GM18858 (cell line): ENCODE results near the gene ZNF570.

Experiments
- ATAC-seq: cut with Tn5 transposase; IDR thresholded peaks from one replicate; pipeline ENCODE4 v1.9.1; 2021; ENCODE audit not compliant: unreplicated experiment

ZNF570 gene

GRCh38 chr19:37468961-37469777 lies at the start of gene ZNF570:
ZNF570 (plus strand) TSS chr19:37469356; CDS start chr19:37470355, 999 bp downstream.
- ATAC-seq: no peak

DNA sequence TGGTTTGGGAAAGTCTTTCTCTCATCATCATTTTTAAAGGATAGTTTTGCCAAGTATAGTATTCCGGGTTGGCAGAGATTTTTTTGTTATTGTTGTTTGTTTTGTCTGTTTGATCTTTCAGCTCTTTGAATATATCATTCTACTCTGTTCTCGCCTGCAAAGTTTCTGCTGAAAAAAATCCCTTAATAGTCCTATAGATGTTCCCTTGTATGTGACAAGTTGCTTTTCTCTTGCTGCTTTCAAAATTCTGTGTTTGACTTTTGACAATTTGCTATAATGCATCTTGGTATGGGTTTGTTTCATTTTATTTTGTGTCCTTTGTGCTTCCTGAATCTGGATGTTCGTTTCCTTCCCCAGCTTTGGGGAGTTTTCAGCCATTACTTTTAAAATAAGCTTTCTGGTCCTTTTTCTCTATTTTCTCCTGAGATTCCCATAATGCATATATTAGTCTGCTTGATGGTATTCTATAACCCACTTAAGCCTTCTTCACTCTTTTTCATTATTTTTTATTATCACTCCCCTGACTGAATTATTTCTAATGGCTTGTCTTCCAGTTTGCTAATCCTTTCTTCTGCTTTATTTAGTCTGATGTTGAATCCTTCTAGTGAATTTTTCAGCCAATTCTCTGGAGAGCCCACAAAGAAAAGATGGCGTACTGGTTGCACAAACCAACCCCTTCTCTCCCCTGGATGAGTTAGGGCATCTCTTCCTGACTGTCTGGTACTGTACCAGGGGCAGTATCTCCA lies 16.5 kb upstream of the ZNF570 start:
- no peak for ATAC-seq

GRCh38 chr19:37466277-37466797 lies 2.8 kb upstream of the ZNF570 start:
- no peak for ATAC-seq

DNA sequence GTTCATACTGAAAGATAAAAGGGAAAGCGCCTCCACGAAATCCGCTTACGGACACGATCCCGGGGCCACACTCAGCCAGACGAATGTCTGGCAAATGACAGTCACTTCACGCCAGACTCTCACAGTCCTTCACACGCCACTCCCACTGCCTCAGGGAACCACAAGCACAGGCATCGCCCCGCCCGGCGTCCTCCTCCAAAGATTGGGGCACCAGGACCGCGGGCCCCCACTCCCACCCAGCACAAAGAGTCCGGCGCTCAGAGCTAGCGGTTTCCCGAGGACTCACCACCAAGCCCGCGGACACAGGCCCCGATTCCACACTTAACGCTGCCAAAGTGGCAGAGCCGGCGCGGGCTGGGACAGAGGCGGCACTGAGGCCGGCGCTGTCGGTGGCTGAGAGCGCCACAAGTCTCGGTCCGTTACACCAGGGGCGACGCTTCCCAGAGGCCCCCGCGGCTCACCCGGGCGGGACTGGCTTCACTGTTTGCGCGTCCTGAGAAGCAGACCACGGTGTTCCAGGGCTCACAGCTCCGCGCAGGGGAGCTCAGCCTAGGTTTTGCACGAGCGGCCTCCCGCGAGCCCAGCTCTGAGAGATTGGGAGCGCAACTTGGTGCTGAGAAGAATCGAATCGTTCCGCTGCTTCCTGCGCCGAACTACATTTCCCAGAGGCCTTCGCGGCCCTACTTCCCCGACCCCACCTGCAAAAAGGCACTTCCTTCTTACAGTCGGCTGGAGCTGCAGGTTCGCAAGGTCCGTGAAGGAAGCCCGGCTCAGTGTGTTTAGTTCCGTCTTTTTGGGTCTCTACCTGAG lies 2.2 kb upstream of the ZNF570 start, which contains the start of gene ZNF569:
Gene ZNF569 (minus strand): TSS at position 647 of the 810 bp plus-strand sequence. CDS start 22,523 bp downstream, outside the sequence.
- ATAC-seq: peak; percentile 45

DNA sequence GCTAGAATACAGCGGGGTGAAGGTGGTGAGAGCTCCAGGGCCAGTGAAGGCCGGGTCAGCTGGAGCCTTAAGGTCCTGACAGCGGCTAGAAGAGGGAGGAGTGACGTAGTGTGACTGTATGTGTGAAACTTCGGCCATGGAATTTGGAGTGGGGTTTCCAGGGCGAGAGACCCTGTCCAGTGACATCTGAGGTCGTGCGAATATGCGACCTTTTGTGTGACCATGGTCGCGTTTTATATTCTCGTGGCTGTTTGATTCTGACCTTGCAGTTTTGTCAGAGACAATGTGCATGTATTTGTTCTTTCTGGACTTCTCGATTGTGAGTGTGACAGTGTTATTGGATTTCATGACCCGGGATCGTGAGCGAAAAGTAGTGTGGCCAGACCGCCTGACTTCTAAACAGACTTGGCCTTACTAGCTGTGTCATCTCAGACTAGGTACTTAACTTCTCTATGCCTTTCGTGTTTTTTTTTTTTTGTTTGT lies 1.5 kb upstream of the ZNF570 start:
- ATAC-seq: no peak

- ATAC-seq: no peak
Measured at GRCh38 chr19:37470216-37470615, 1.1 kb downstream of the ZNF570 start.

DNA sequence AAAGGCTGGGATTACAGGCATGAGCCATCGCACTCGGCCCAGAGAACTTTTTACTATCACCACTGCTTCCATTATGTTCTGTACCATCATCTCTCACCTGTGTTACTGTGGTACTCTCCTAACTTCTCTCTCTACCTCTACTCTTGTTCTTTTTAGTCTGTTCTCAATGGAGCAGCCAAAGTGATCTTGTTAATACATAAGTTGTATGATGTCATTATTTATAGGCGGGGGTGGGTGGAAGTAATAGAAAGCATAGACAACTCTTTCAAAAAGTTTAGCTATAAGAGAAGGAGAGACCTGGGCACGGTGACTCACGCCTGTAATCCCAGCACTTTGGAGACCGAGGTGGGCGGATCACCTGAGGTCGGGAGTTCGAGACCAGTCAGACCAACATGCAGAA lies 3.0 kb downstream of the ZNF570 start:
- no peak for ATAC-seq

- no peak for ATAC-seq
Measured at GRCh38 chr19:37484406-37485168, 15.4 kb downstream of the ZNF570 start.

DNA sequence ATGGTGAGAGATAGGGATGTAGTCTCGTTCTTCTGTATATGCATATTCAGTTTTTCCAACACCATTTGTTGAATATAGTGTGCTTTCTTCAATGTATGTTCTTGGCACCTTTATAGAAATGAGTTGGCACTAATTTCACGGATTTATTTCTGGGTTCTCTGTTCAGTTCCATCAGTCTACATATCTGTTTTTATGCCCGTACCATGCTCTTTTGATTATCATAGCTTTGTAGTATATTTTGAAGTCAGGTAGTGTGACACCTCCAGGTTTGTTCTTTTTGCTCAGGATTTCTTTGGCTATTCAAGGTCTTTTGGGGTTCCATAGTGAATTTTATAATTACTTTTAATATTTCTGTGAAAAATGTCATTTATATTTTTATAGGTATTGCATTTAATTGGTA lies 23.1 kb downstream of the ZNF570 start:
- ATAC-seq: no peak

DNA sequence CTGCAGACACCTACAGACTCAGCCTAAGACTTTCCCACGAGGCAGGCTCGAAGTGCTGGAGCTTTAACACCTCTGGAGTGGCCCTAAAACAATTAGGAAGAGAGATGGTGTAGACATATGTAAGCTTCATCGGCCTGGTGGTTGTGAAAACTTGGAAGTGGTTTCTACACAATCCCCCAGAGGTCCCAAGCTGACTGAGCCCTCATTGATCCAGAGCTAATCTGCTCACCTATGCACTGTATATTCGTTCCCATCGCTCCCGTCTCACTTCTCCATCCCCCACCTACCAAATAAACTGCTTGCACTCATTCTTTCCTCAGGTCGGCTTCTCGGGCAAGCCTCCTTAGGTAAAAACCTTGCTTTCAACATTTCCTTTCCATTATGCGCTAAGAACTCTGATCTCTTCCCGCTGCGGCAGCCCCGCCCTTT lies 36.8 kb downstream of the ZNF570 start:
- no peak for ATAC-seq

DNA sequence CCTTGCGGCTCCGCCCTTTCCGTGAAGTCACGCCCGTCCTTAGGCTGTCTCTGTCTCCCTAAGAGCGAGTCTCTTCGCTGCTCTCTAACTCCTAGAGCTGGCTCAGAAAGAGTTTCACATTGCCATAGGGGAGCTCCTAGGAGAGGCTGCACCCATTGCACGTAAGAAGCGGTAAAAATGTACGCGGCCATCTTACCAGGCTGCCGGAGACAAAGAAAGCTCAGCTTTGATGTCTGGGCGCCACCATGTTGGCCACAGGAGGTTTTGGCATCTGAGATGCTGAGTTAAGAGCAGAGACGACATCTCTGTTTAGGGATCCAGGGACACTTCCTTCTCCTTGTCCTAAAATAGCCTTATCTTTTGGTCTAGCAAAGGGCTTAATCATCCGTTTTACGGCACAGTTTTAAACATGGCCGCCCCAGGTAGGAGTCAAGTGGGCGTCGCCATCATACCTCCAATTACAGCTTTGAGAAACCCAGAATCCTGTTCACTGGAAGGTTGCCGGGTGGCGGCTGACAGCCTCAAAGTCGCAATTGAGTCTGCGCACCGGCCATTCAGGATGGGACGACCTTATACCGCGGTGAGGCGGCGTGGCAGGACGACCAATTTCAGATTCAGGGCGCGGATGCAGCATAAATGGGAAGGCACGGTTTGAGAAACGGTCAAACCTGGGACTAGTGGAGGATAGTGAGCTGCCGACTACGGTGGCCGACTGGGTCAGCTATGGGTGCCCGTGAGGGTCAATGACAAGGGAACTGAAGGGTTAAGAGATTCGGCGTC lies 37.4 kb downstream of the ZNF570 start, which contains the start of gene ZNF793:
Gene ZNF793 (plus strand): TSS at position 553 of the 780 bp plus-strand sequence. CDS start 16,501 bp downstream, outside the sequence.
- no peak for ATAC-seq

GRCh38 chr19:37507167-37507464 lies 38.0 kb downstream of the ZNF570 start:
- ATAC-seq: no peak

GRCh38 chr19:37511186-37511585 lies 42.0 kb downstream of the ZNF570 start:
- no peak for ATAC-seq

- no peak for ATAC-seq
Measured at GRCh38 chr19:37511821-37512220, 42.7 kb downstream of the ZNF570 start.

DNA sequence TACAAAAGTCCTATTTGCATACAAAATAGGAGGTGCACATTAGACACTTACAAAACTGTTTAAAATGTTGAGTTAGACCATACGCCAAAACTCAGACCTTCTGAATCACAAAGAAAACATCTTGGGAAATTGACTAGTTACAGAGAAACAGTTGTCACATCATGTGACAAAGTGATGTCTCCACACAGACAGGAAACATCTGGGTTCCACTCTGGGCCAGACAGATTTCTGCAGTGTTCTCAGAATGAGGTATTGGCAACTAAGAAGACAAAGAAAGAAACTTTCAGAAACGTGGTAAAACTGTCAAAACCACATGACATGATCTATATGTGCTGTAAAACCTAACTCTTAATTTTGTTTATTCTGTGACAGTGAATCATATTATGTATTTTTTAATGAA lies 44.2 kb downstream of the ZNF570 start:
- ATAC-seq: no peak

GRCh38 chr19:37519890-37520289 lies 50.7 kb downstream of the ZNF570 start:
- ATAC-seq: no peak

- no peak for ATAC-seq
Measured at GRCh38 chr19:37537391-37537947, 68.3 kb downstream of the ZNF570 start.
